Measurements from ENCODE around the gene RABGAP1L.

RABGAP1L gene

GRCh38 chr1:174954671-174955669 lies 795.6 kb downstream of the RABGAP1L start:
- FAIRE-seq (peak; percentile 28), DNase-seq (ENCODE audit: insufficient read length, low spot score) (no peak)
- no peak for TF ChIP-seq SPI1 (IDR thresholded peaks at IDR 0.05; ENCODE audit: low read depth, low read length)

- FAIRE-seq (no peak), DNase-seq (ENCODE audit: insufficient read length, low spot score) (no peak)
- TF ChIP-seq POU2F2 (IDR thresholded peaks at IDR 0.05; ENCODE audit: low read depth, low read length) (no peak), PAX5 (IDR thresholded peaks at IDR 0.05; ENCODE audit: insufficient read depth, low read length, severe bottlenecking) (no peak), TAF1 (IDR thresholded peaks at IDR 0.05; ENCODE audit: low read depth, low read length) (no peak), POLR2A (IDR thresholded peaks at IDR 0.05; ENCODE audit: low read depth, low read length) (no peak), SPI1 (IDR thresholded peaks at IDR 0.05; ENCODE audit: low read depth, low read length) (no peak), POLR2AphosphoS5 (IDR thresholded peaks at IDR 0.05; ENCODE audit: low read depth, low read length) (no peak)
These were observed 796.8 kb downstream of the RABGAP1L start for GRCh38 chr1:174956086-174956485.

GRCh38 chr1:174956976-174957375 lies 797.7 kb downstream of the RABGAP1L start:
- no peak for DNase-seq (ENCODE audit: insufficient read length, low spot score)
- TF ChIP-seq PAX5 (IDR thresholded peaks at IDR 0.05; ENCODE audit: insufficient read depth, low read length, severe bottlenecking) = no peak
- TF ChIP-seq SPI1 (IDR thresholded peaks at IDR 0.05; ENCODE audit: low read depth, low read length) = no peak
- FAIRE-seq = no peak

- TF ChIP-seq POLR2A (IDR thresholded peaks at IDR 0.05; ENCODE audit: low read depth, low read length) (no peak), PAX5 (IDR thresholded peaks at IDR 0.05; ENCODE audit: insufficient read depth, low read length, severe bottlenecking) (no peak), SPI1 (IDR thresholded peaks at IDR 0.05; ENCODE audit: low read depth, low read length) (no peak), POLR2AphosphoS5 (IDR thresholded peaks at IDR 0.05; ENCODE audit: low read depth, low read length) (no peak), POU2F2 (IDR thresholded peaks at IDR 0.05; ENCODE audit: low read depth, low read length) (no peak), TAF1 (IDR thresholded peaks at IDR 0.05; ENCODE audit: low read depth, low read length) (no peak)
- no peak for DNase-seq (ENCODE audit: insufficient read length, low spot score)
- FAIRE-seq = no peak
These were observed 798.5 kb downstream of the RABGAP1L start for GRCh38 chr1:174957829-174958228.

GRCh38 chr1:174958396-174958795 lies 799.1 kb downstream of the RABGAP1L start:
- DNase-seq (ENCODE audit: insufficient read length, low spot score) = no peak
- TF ChIP-seq TAF1 (IDR thresholded peaks at IDR 0.05; ENCODE audit: low read depth, low read length) (no peak), POU2F2 (IDR thresholded peaks at IDR 0.05; ENCODE audit: low read depth, low read length) (no peak), POLR2A (IDR thresholded peaks at IDR 0.05; ENCODE audit: low read depth, low read length) (no peak), POLR2AphosphoS5 (IDR thresholded peaks at IDR 0.05; ENCODE audit: low read depth, low read length) (no peak), PAX5 (IDR thresholded peaks at IDR 0.05; ENCODE audit: insufficient read depth, low read length, severe bottlenecking) (no peak), SPI1 (IDR thresholded peaks at IDR 0.05; ENCODE audit: low read depth, low read length) (no peak)
- no peak for FAIRE-seq

GRCh38 chr1:174960362-174960761 lies 801.0 kb downstream of the RABGAP1L start:
- no peak for FAIRE-seq
- DNase-seq (ENCODE audit: insufficient read length, low spot score) = no peak
- TF ChIP-seq POLR2A (IDR thresholded peaks at IDR 0.05; ENCODE audit: low read depth, low read length) (no peak), SPI1 (IDR thresholded peaks at IDR 0.05; ENCODE audit: low read depth, low read length) (no peak), TAF1 (IDR thresholded peaks at IDR 0.05; ENCODE audit: low read depth, low read length) (no peak), POU2F2 (IDR thresholded peaks at IDR 0.05; ENCODE audit: low read depth, low read length) (no peak), POLR2AphosphoS5 (IDR thresholded peaks at IDR 0.05; ENCODE audit: low read depth, low read length) (no peak), PAX5 (IDR thresholded peaks at IDR 0.05; ENCODE audit: insufficient read depth, low read length, severe bottlenecking) (no peak)

GRCh38 chr1:174963529-174964125 lies 804.3 kb downstream of the RABGAP1L start:
- FAIRE-seq = no peak
- DNase-seq (ENCODE audit: insufficient read length, low spot score) = no peak
- no peak for TF ChIP-seq SPI1 (IDR thresholded peaks at IDR 0.05; ENCODE audit: low read depth, low read length)
- no peak for TF ChIP-seq POLR2A (IDR thresholded peaks at IDR 0.05; ENCODE audit: low read depth, low read length)
- no peak for TF ChIP-seq POLR2AphosphoS5 (IDR thresholded peaks at IDR 0.05; ENCODE audit: low read depth, low read length)
- no peak for TF ChIP-seq POU2F2 (IDR thresholded peaks at IDR 0.05; ENCODE audit: low read depth, low read length)
- no peak for TF ChIP-seq TAF1 (IDR thresholded peaks at IDR 0.05; ENCODE audit: low read depth, low read length)
- TF ChIP-seq PAX5 (IDR thresholded peaks at IDR 0.05; ENCODE audit: insufficient read depth, low read length, severe bottlenecking) = no peak

GRCh38 chr1:174964261-174964971 lies 805.1 kb downstream of the RABGAP1L start:
- DNase-seq (ENCODE audit: insufficient read length, low spot score) (no peak), FAIRE-seq (no peak)
- TF ChIP-seq POLR2A (IDR thresholded peaks at IDR 0.05; ENCODE audit: low read depth, low read length) (no peak), POU2F2 (IDR thresholded peaks at IDR 0.05; ENCODE audit: low read depth, low read length) (no peak), POLR2AphosphoS5 (IDR thresholded peaks at IDR 0.05; ENCODE audit: low read depth, low read length) (no peak), TAF1 (IDR thresholded peaks at IDR 0.05; ENCODE audit: low read depth, low read length) (no peak), PAX5 (IDR thresholded peaks at IDR 0.05; ENCODE audit: insufficient read depth, low read length, severe bottlenecking) (no peak), SPI1 (IDR thresholded peaks at IDR 0.05; ENCODE audit: low read depth, low read length) (no peak)

GRCh38 chr1:174964972-174965361 lies 805.6 kb downstream of the RABGAP1L start:
- no peak for FAIRE-seq
- TF ChIP-seq SPI1 (IDR thresholded peaks at IDR 0.05; ENCODE audit: low read depth, low read length) (no peak), POLR2AphosphoS5 (IDR thresholded peaks at IDR 0.05; ENCODE audit: low read depth, low read length) (no peak), POLR2A (IDR thresholded peaks at IDR 0.05; ENCODE audit: low read depth, low read length) (no peak), PAX5 (IDR thresholded peaks at IDR 0.05; ENCODE audit: insufficient read depth, low read length, severe bottlenecking) (no peak), TAF1 (IDR thresholded peaks at IDR 0.05; ENCODE audit: low read depth, low read length) (no peak), POU2F2 (IDR thresholded peaks at IDR 0.05; ENCODE audit: low read depth, low read length) (no peak)
- no peak for DNase-seq (ENCODE audit: insufficient read length, low spot score)
